ENCODE results near the gene SPATA18. TPM values are rescaled to one million over a fixed set of nuclear protein-coding genes. Genes with fewer than 3 reads are reported as not detected.

The SPATA18 gene
- total and polyA plus RNA-seq, 2 of the 8 experiments (the other 6 are each of a cell fraction or from before 2014, with no cell fraction given) = 1.4 to 2.4 TPM

GRCh38 chr4:52036886-52037530 lies 14.1 kb upstream of the SPATA18 start (continued):
- TF ChIP-seq SRF (IDR thresholded peaks at IDR 0.05; ENCODE audit: low read depth, low read length) = no peak
- no peak for TF ChIP-seq YY1 (IDR thresholded peaks at IDR 0.05; ENCODE audit: low read depth, low read length)
- no peak for TF ChIP-seq SAP30 (IDR thresholded peaks at IDR 0.05; ENCODE audit: insufficient read depth, insufficient replicate concordance, low read length)
- no peak for TF ChIP-seq SIN3A (conservative IDR thresholded peaks at IDR 0.05 in 1 of 2, IDR thresholded peaks at IDR 0.05 in 1 of 2; ENCODE audit: low read depth in 1 of 2, low read length in 2 of 2)

Data from H1 (cell line).